Measurements from ENCODE around the gene PRDX2. TPM values are rescaled to one million over a fixed set of nuclear protein-coding genes. Genes with fewer than 3 reads are reported as not detected.
A peak's percentile ranks its signal among the peaks of the same experiment; 100 is the strongest.

Gene PRDX2
- total and polyA plus RNA-seq, 10 of the 15 experiments (the other 5 are each of a cell fraction or from before 2014, with no cell fraction given) = 93.0 to 812 (median 344) TPM

GRCh38 chr19:12806242-12807081 lies 4.9 kb upstream of the PRDX2 start, which contains the start of gene RNASEH2A (continued):
- TF ChIP-seq ZNF592 (IDR thresholded peaks at IDR 0.05) = no peak
- 0 out of 2 replicates have a peak, but pooled peaks have one; percentile 15 for TF ChIP-seq TBL1XR1 (IDR thresholded peaks at IDR 0.05; ENCODE audit: low read depth, low read length)
- TF ChIP-seq POLR2A (IDR thresholded peaks at IDR 0.05; ENCODE audit: low read depth, low read length) = peak; percentile 91
- TF ChIP-seq ZNF622 (IDR thresholded peaks at IDR 0.05) = no peak
- no peak for TF ChIP-seq ETV6 (conservative IDR thresholded peaks at IDR 0.05 in 1 of 2, IDR thresholded peaks at IDR 0.05 in 1 of 2; ENCODE audit: borderline replicate concordance in 1 of 2, low read depth in 1 of 2)
- no peak for TF ChIP-seq SUZ12 (IDR thresholded peaks at IDR 0.05; ENCODE audit: unreplicated experiment)

GRCh38 chr19:12804051-12804450 lies 2.5 kb upstream of the PRDX2 start:
- no peaks in the 10 kb centered on the region for H3K27me3 ChIP-seq (replicated peaks in 1 of 2; ENCODE audit: control insufficient read depth in 2 of 2, insufficient read depth in 2 of 2, low read length in 1 of 2)
- no peak overlapping the region for H3K27ac ChIP-seq (ENCODE audit: control insufficient read depth, insufficient read depth)
- H2AFZ ChIP-seq (ENCODE audit: control insufficient read depth, low read depth, low read length) = no peak overlapping the region
- ATAC-seq (no peak), DNase-seq (ENCODE audit: low read depth, low spot score) (no peak), FAIRE-seq (no peak)
- peaks cover 0 to 1% of the 10 kb centered on the region in 2 experiments; a peak in 3 of 4 replicates for H3K36me3 ChIP-seq (ENCODE audit: control insufficient read depth in 2 of 2, insufficient read depth in 2 of 2, low read length in 1 of 2)
- ChIA-PET CTCF (interaction anchor here (1.1 to 12.9 kb wide), 3 partner anchors 26 to 41 kb away, joined by 3 to 426 read pairs (median 18); no protein-coding TSS in a partner anchor), POLR2A (interaction anchor here (0.7 to 0.9 kb wide), 2 partner anchors 9 to 1918 kb away, joined by 5 read pairs; no protein-coding TSS in a partner anchor), SMC1A (ENCODE audit: uncharacterized antibody, unreplicated experiment) (interaction anchor here (0.9 kb wide), 1 partner anchor 42 kb away, joined by 3 read pairs; no protein-coding TSS in a partner anchor), RAD21 (ENCODE audit: unreplicated experiment) (no interaction called here)
- peaks cover 19% of the 10 kb centered on the region for H3K4me1 ChIP-seq (ENCODE audit: control insufficient read depth, insufficient read depth, low read length)
- H3K4me2 ChIP-seq (ENCODE audit: control insufficient read depth, insufficient read depth) = no peak overlapping the region
- H3K79me2 ChIP-seq (ENCODE audit: control insufficient read depth, insufficient read depth, low read length) = peaks cover 20% of the 10 kb centered on the region
- BruUV-seq (replicated peaks) = no TSS peak
- no peaks in the 10 kb centered on the region for H4K20me1 ChIP-seq (ENCODE audit: control insufficient read depth, insufficient read depth)
- H3K9ac ChIP-seq (ENCODE audit: control insufficient read depth, insufficient read depth, low read length) = no peak overlapping the region
- no peak overlapping the region for H3K4me3 ChIP-seq
- in situ Hi-C loops (cut with MboI) = no loop called here
- WGBS (ENCODE audit: insufficient coverage, insufficient replicate concordance, low lambda C conversion rate, missing lambda C conversion rate) = 71% methylated on average over 19 of the region's 26 CpGs
- no peak for TF ChIP-seq SRF (IDR thresholded peaks at IDR 0.05; ENCODE audit: low read depth in 2 of 2, low read length in 2 of 2)
- no peak for TF ChIP-seq ZNF217 (IDR thresholded peaks at IDR 0.05)
- no peak for TF ChIP-seq SPI1 (IDR thresholded peaks at IDR 0.05; ENCODE audit: borderline replicate concordance, insufficient read depth, low read depth, low read length)
- TF ChIP-seq NFYB (IDR thresholded peaks at IDR 0.05; ENCODE audit: insufficient read depth, low read depth, low read length) = no peak
- TF ChIP-seq NR2F1 (conservative IDR thresholded peaks at IDR 0.05) = no peak
- no peak for TF ChIP-seq ZNF687 (IDR thresholded peaks at IDR 0.05)
- no peaks in the 10 kb centered on the region for H3K9me3 ChIP-seq (replicated peaks; ENCODE audit: control insufficient read depth, insufficient read depth, low read length)
- intact Hi-C loops (cut with micrococcal nuclease; ENCODE audit: unreplicated experiment) = no loop called here

Measured in GM12878 (cell line).